Prostate gland (tissue), 2 donors: ENCODE measurements around the gene TMEM151A. TPM values are rescaled to one million over a fixed set of nuclear protein-coding genes. Genes with fewer than 3 reads are reported as not detected.

ENCODE experiments used
- DNase-seq: peaks from one replicate; pipeline ENCODE4 v3.0.0-alpha.2; 2019; ENCODE audit warnings: low spot score
- H3K27ac ChIP-seq, 2 donors: fragments of 200-600 bp; sonication (generic); 2 replicates each; pipeline ENCODE4 v1.5.1; 2017 to 2019
- H3K27me3 ChIP-seq: fragments of 200-600 bp; sonication (generic); replicated peaks from 2 replicates; pipeline ENCODE4 v1.5.1; 2019; ENCODE audit not compliant: insufficient read depth
- H3K36me3 ChIP-seq, 2 donors: fragments of 200-600 bp; sonication (generic); 1 replicate in 1 of 2; 2 replicates in 1 of 2; pipeline versions ENCODE4 v1.5.1 to v1.8.1; 2017 to 2019
- H3K4me1 ChIP-seq: fragments of 200-600 bp; sonication (generic); replicated peaks from 2 replicates; pipeline ENCODE4 v1.5.1; 2019
- H3K4me3 ChIP-seq, 2 donors: fragments of 200-600 bp; sonication (generic); 2 replicates each; pipeline ENCODE4 v1.5.1; 2017 to 2019
- H3K9me3 ChIP-seq: fragments of 200-600 bp; sonication (generic); 2 replicates; pipeline ENCODE4 v1.5.1; 2017
- CTCF ChIP-seq, 4 experiments: fragments of 200-600 bp in 2 of 4; fragments of 450-650 bp in 2 of 4; sonication (generic) in 2 of 4; IDR thresholded peaks; 1 replicate in 3 of 4; 2 replicates in 1 of 4; pipeline ENCODE4 v1.5.1; 2016 to 2019; ENCODE audit warnings: antibody characterized with exemption in 4 of 4, mild to moderate bottlenecking in 2 of 4, moderate library complexity in 2 of 4
- POLR2A ChIP-seq: fragments of 450-650 bp; IDR thresholded peaks from one replicate; pipeline ENCODE4 v1.6.1; 2016; ENCODE audit warnings: antibody characterized with exemption, mild to moderate bottlenecking
- POLR2AphosphoS5 ChIP-seq: sonication (generic); formaldehyde crosslinking; IDR thresholded peaks from one replicate; pipeline ENCODE4 v1.6.1; 2017; ENCODE audit warnings: antibody characterized with exemption
- WGBS: methylation state at CpG from one replicate; pipeline ENCODE4 v1.1.5; 2018; 5-methylcytosine and 5-hydroxymethylcytosine counted together
- intact Hi-C: fragments of 100-400 bp; cut with DNase I; formaldehyde crosslinking; loops from one replicate; pipeline ENCODE4 v1.14.2; 2022
- total RNA-seq, 2 donors: library from RNA; depleted of rRNA; stranded (reverse); fragments of >200 nt; gene quantifications; one replicate each; pipeline ENCODE4 v1.1.0, GENCODE V29; 2016

The TMEM151A gene
- total RNA-seq, 2 donors from 2014 or later: 0.17 to 0.50 TPM

DNA sequence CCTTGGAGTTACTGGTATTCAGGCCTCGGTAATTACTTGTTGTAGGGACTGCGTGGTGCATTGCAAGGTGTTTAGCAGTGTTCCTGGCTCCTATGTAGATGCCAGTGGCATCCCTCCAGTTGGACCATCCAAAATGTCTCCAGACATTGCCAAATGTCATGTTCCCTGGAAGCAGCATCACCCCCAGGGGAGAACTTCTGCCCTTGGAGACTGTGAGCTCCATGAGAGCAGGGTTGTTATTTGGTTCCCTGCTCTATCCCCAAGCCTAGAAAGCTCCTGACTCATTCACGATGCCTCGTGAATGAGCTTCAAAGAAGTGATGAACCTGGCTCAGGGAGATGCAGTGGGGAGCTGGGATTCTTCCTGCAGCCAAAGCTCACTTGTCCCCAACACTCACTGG lies 29.9 kb downstream of the TMEM151A start:
- Histone ChIP-seq H3K9me3 (no peaks in the 10 kb centered on the region), H3K27me3 (no peaks in the 10 kb centered on the region), H3K4me1 (no peaks in the 10 kb centered on the region), H3K27ac (no peak overlapping the region), H3K4me3 (no peak overlapping the region), H3K36me3 (no peaks in the 10 kb centered on the region)
- no peak for TF ChIP-seq POLR2AphosphoS5
- no peak for TF ChIP-seq CTCF (IDR thresholded peaks at IDR 0.05)
- no peak for TF ChIP-seq POLR2A
- intact Hi-C loops: no loop called here
- DNase-seq: no peak
- WGBS: 82% methylated on average over 3 of the region's 4 CpGs

GRCh38 chr11:66322732-66323427 lies 31.2 kb downstream of the TMEM151A start:
- Histone ChIP-seq H3K27me3 (no peaks in the 10 kb centered on the region), H3K36me3 (no peaks in the 10 kb centered on the region), H3K4me3 (no peak overlapping the region), H3K4me1 (no peaks in the 10 kb centered on the region), H3K27ac (no peak overlapping the region), H3K9me3 (no peaks in the 10 kb centered on the region)
- DNase-seq: no peak
- intact Hi-C loops: no loop called here
- TF ChIP-seq POLR2AphosphoS5: no peak
- TF ChIP-seq POLR2A: no peak
- no peak for TF ChIP-seq CTCF (IDR thresholded peaks at IDR 0.05)
- 88% methylated on average over 11 of the region's 11 CpGs for WGBS

GRCh38 chr11:66323684-66324083 lies 32.0 kb downstream of the TMEM151A start:
- TF ChIP-seq POLR2A (no peak), CTCF (IDR thresholded peaks at IDR 0.05) (no peak), POLR2AphosphoS5 (no peak)
- intact Hi-C loops: no loop called here
- Histone ChIP-seq H3K9me3 (no peaks in the 10 kb centered on the region), H3K4me1 (no peaks in the 10 kb centered on the region), H3K27ac (no peak overlapping the region), H3K36me3 (no peaks in the 10 kb centered on the region), H3K27me3 (no peaks in the 10 kb centered on the region), H3K4me3 (no peak overlapping the region)
- WGBS: 98% methylated on average over 1 of the region's 1 CpG
- DNase-seq: no peak

DNA sequence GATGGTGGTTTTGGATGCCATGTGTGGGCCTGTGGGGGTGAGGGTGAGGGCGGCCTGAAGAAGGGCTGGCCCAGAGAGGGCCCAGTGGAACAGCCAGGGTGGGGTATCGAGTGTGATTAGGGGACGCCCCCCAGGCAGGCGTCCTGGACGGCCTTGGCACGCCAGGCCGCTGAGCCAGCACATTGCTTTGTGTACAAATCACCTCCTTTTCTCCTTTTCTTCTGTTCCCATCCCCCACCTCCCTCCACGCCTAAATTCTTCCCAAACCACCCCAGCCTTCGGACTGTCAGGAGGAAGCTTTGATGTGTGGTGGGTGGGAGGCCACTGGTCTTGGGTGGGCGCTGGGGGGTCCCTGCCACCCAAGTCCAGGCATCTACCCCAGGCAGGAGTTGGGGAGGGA lies 33.0 kb downstream of the TMEM151A start:
- Histone ChIP-seq H3K27me3 (no peaks in the 10 kb centered on the region), H3K9me3 (no peaks in the 10 kb centered on the region), H3K4me3 (no peak overlapping the region), H3K27ac (no peak overlapping the region), H3K4me1 (no peaks in the 10 kb centered on the region), H3K36me3 (no peaks in the 10 kb centered on the region)
- 58% methylated on average over 10 of the region's 10 CpGs for WGBS
- no peak for DNase-seq
- intact Hi-C loops: no loop called here
- TF ChIP-seq CTCF (IDR thresholded peaks at IDR 0.05): no peak
- TF ChIP-seq POLR2A: no peak
- TF ChIP-seq POLR2AphosphoS5: no peak

DNA sequence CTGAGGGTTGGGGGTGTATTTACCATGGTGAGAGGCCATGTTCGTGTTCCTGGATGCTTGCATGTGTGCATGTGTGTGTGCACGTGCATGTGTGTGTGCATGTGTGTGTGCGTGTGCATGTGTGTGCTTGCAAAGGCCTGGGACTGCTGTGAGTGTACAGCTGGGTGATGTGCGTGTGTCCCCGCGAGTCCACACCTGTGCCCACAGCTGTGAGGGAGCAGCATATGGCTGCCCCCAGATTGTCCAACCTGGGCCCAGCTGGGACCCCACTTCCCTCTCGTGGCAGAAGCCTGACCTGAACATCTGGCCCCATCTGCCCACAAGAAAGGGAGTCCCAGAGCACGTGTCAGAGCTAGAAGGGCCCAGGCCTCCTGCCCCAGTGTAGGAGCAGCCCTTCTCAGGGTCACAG lies 33.6 kb downstream of the TMEM151A start:
- H3K36me3 ChIP-seq: no peaks in the 10 kb centered on the region
- H3K9me3 ChIP-seq: no peaks in the 10 kb centered on the region
- no peaks in the 10 kb centered on the region for H3K4me1 ChIP-seq
- H3K27ac ChIP-seq: no peak overlapping the region
- TF ChIP-seq POLR2A (no peak), CTCF (IDR thresholded peaks at IDR 0.05) (no peak), POLR2AphosphoS5 (no peak)
- 84% methylated on average over 5 of the region's 8 CpGs for WGBS
- H3K27me3 ChIP-seq: no peaks in the 10 kb centered on the region
- no peak for DNase-seq
- no peak overlapping the region for H3K4me3 ChIP-seq
- intact Hi-C loops: no loop called here
